ENCODE measurements around the gene ZFHX3.
"Not testable (repeated sequence)": the region's sequence is repeated elsewhere in the genome, so short reads cannot be mapped to it uniquely, and the experiment has no call there.

Gene ZFHX3

GRCh38 chr16:73020409-73020884 is 27.5 kb downstream of the ZFHX3 start:
- DNase-seq (ENCODE audit: low read depth) = peak; percentile 82

- DNase-seq (ENCODE audit: low read depth) = peak; percentile 61
Observed at GRCh38 chr16:73019457-73020362, 28.2 kb downstream of the ZFHX3 start.

DNA sequence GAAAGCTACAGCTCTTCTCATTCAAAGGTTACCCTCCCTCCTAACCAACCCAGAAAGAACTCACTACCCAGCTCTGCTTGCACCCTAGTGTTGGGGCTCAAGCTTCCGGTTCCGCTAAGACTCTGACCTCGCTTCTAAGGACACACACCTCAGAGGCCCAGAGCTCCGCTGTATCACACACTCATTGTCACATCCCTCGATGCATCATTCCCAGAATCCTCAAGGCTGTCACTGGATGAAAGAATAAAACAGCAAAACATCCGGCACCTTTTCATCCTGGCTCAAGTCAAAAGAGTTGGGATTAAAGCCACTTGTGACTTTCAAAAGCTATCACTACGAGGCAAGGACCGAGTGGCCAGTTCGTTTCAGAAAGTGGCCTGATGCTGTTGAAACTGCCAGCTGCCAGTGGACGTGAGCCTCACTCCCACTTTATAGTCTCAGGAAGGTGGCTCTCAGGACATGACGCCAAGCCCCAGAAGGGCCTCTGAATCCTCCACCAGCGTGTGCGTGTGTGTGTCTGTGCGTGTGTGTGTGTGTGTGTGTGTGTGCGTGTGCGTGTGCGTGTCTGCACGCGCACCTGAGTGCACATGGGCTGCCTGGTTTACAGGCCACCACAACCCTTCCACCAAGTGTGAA is 29.0 kb downstream of the ZFHX3 start:
- DNase-seq (ENCODE audit: low read depth) = no peak

DNA sequence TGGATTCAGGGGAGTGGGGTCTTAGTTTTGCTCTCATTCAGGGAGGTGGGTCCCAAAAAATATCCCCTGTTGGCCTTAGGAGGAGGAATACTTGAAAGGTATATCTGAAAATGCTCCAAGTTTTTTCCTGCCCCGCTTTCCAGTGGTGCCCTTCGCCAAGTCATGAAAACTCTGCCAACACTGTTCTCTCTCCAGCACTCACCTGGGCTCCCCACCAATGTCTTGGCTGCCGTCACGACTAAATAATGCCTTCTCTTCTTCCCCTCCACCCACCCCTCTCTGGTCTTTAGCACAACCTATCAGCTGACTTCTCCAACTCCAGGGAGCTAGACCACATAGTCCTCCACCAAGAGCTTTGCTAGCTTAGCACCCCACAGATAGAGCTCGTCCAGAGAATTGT is 30.6 kb downstream of the ZFHX3 start:
- DNase-seq (ENCODE audit: low read depth) = no peak

DNA sequence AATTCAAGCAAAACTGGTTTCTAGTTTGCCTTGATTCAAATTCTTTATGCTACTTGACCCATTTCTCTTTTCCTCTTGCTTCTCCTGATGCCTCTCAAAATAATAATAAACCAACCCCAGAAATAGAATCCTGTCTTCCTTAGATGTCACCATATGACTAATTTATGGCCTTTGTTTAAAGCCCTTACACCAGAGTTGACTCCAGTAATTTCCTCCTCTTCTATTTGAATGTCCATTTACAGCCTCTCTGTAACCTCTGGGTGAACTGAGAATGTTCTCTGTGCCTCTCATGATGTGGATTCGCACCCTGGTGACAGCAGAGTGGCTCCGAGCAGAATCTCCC is 31.5 kb downstream of the ZFHX3 start:
- DNase-seq (ENCODE audit: low read depth) = no peak

GRCh38 chr16:73015612-73016487 is 32.1 kb downstream of the ZFHX3 start:
- no peak for DNase-seq (ENCODE audit: low read depth)

GRCh38 chr16:73014768-73015167 is 33.2 kb downstream of the ZFHX3 start:
- no peak for DNase-seq (ENCODE audit: low read depth)

DNA sequence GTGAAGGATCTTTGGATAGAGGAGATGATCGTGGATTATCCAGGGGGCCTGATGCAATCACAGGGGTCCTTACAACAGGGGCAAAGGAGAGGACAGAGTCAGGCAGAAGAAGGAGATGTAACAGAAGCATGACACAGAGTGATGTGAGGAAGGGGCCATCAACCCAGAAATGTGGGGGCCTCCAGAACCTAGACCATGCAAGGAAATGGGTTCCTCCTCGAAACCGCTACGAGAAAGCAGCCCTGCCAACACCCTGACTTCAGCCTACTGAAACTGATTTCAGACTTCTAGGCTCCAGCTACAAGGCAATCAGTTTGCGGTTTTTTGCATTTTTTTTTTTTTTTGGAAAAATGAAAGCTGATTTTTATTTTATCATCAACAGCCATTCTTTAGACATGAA is 34.0 kb downstream of the ZFHX3 start:
- no peak for DNase-seq (ENCODE audit: low read depth)

DNA sequence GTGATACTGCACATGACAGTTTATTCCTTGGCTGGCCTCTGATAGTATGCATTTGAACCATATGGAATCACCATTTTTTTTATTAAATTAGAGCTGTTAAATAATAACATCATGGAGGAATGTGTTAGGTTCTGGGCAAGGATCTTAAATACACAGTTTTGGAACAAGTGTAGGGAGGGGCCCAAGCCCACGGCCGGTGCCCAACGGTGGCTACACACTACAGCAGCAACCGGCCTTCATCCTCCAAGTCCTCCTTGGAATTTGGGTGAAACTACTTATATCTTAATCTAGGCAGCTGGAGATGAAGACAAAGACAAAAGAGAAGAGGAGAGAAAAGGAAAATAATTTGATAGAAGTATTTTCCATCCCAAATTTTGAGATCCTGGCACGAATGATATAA is 35.6 kb downstream of the ZFHX3 start:
- DNase-seq (ENCODE audit: low read depth) = no peak

DNA sequence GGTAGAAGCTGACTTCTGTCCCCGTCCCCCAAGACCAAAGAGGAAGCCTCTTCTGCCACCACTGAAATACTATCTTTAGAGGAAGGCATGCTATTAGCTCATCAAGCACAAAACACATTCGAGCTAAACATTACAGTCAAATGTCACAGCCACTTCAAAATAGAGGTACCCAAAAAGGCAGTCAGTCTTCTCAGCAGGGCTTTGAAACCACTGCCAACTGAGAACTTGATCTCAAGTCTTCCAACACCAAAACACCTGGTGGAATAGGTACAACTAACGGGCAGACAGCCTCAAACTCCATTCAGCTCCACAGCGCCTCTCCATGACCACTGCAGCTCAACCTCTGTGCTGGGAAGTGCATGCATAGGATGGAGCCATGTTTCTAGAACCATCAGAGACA is 36.0 kb downstream of the ZFHX3 start:
- DNase-seq (ENCODE audit: low read depth) = no peak

GRCh38 chr16:73010150-73010676 is 37.7 kb downstream of the ZFHX3 start:
- DNase-seq (ENCODE audit: low read depth) = no peak

GRCh38 chr16:73009710-73010109 is 38.2 kb downstream of the ZFHX3 start:
- not testable (repeated sequence) for DNase-seq (ENCODE audit: low read depth)

- no peak for DNase-seq (ENCODE audit: low read depth)
Observed at GRCh38 chr16:73006026-73006425, 41.9 kb downstream of the ZFHX3 start.

- no peak for DNase-seq (ENCODE audit: low read depth)
Observed at GRCh38 chr16:73002866-73003265, 45.1 kb downstream of the ZFHX3 start.

DNA sequence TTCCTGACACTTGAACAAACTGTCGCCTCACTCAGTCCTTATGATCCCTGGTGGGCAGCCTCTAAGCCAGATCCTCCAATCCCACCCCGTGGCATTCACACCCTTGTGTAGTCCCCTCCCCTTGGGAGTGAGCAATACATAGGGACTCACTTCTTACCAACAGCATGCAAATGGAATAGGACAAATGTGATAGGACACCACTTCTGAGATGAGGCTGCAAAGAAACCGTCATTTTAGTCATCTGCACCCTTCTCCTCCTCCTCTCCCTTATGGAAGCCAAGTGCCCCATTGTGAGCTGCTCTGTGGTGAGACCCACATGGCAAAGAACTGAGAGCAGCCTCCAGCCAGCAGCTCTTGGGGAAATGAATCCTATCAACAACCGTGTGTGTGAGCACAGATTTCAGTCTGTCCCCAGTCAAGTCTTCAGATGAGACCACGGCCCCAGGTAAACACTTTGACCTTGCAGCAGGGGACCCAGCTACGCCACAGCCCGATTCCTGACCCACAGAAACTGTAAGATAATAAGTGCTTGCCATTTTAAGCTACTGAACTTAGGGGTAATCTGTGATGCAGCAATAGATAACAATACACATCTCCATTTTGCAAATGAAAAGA is 46.9 kb downstream of the ZFHX3 start:
- DNase-seq (ENCODE audit: low read depth) = no peak

- DNase-seq (ENCODE audit: low read depth) = no peak
Observed at GRCh38 chr16:73000020-73000906, 47.7 kb downstream of the ZFHX3 start.

GRCh38 chr16:72999541-73000019 is 48.3 kb downstream of the ZFHX3 start:
- no peak for DNase-seq (ENCODE audit: low read depth)

GRCh38 chr16:72997141-72997542 is 50.8 kb downstream of the ZFHX3 start:
- no peak for DNase-seq (ENCODE audit: low read depth)

DNA sequence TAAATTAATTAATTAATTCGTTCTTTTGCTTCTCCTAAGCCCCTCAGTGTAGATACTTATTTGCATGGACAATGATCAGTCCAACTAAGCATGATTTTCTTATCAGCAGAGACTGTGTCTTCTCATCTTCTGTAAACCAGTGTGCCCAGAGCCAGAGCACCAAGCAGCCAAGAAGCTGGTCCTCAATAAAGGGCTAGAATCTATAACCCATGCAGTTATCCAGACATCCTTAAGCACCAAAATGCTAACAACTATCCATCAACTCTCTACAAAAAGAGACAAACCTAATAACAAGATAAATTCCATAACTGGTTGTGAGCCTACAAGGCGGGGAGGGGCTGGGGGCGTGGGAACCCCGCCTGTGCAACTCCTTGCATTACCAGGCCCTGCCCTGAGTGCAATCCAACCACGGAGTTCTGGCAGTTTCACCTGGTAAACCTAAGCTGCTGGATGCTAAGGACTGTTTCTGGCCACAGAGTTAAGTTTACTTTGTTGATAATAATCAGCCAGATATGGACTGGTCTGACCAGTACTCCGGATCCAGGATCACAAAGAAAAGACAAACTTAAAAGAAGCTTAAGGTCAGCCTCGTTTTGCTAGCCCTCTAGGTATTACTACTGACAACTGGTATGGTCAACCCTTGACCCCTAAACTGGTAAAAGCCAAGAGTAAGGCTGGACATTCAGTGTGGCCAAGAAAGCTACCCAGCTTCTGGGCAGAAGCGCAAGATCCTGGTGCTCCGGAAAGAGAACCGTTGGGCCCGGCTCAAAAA is 51.5 kb downstream of the ZFHX3 start:
- DNase-seq (ENCODE audit: low read depth) = no peak

DNA sequence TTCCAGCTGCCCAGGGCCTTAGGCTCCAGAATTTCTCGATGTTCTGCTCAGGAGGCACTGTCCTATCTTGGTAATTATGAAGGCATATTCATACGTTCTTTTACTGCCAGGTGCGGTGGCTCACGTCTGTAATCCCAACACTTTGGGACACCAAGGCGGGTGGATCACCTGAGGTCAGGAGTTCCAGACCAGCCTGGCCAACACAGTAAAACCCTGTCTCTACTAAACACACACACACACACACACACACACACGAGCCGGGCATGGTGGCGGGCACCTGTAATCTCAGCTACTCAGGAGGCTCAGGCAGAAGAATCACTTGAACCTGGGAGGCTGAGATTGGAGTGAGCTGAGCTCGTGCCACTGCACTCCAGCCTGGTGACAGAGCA is 52.1 kb downstream of the ZFHX3 start:
- not testable (repeated sequence) for DNase-seq (ENCODE audit: low read depth)

Measured in non-pigmented ciliary epithelial cell (primary cell).